HG03045 (cell line): ENCODE data around the gene DLG2.
"Not testable (repeated sequence)": the region's sequence is repeated elsewhere in the genome, so short reads cannot be mapped to it uniquely, and the experiment has no call there.

ENCODE experiments used
- ATAC-seq: cut with Tn5 transposase; IDR thresholded peaks from one replicate; pipeline ENCODE4 v1.9.1; 2021; ENCODE audit warnings: mild to moderate bottlenecking, moderate library complexity; ENCODE audit not compliant: unreplicated experiment

The DLG2 gene

DNA sequence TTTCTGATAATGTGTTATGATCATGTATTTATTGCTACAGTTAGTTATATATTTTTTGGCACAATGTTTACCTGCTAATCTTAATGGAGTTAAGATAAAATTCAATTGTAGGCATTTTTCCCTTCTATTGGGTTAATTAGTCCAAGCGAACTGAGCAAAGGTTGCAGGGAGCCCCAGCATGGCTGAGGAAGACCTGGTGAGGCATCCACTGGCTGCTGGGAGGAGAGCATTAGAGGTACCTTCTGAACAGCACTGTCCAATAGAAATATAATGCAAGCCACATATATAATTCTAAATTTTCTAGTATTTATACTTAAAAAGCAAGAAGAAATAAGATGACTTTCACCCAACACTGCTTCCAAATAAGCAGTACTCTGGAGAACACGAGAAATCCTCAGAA, 19.9 kb upstream of the DLG2 start:
- no peak for ATAC-seq

DNA sequence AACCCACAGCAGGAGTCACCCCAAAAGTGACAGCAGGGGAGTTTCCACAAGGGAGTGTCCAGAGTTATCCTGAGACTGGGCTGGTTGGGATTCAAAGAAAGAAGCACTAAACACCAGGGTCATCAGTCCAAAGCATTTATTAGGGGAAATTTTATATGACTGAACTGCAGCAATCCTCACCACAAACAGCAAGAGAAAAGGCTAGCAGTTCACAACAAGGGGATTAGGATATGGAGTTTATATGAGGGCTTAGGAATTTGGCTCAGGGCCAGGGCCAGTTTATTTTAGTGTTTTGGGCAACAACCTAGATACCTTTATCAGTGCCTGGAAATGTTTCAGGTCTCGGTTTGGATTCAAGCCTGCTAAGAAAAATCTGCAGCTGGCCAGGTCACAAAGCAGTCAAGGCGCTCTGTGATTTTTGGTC, 16.1 kb upstream of the DLG2 start:
- no peak for ATAC-seq

DNA sequence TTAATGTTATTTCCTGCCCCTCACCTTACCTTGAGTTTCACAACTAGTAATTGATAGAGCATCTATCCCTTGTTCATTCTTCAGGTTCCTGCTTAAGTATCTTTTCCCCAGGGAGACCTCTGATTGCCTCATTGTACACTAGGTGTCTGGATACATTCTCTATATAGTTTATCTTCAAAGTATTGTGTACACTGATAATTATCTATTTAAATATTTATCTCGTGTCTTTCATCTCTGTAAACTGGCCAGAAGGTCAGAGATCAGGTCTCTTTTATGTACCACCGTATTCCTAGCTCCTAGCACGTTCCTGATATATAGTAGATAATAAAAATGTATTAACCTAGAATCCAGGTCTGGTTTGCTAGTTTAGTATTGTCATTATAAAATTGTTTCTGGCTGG, 7.6 kb upstream of the DLG2 start:
- no peak for ATAC-seq

DNA sequence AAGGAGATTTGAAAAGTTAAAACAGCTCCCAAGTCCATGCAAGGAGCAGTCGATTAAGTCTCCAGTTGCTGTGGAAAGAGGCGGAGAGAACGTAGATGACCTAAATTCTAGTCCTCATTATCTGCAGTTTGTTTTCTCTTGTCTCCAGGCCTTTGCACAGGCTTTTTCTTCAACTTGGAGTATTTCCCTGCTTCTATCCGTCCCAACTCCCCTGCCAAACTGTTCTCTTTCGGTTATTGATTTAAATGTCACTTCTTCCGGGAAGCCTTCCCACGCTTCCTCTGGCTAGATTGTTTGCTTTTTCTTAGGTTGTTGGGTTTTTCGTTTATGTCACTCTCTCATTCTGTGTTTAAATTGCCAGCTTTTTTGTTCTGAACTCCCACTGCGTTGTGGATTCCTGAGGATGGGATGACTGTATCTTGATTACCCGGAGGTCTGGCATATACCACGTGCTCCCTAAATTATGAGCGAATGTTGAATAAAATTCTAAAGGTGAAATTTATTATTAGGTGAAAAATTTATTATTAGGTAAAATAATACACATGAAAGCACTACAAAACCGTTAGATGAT, 1.7 kb upstream of the DLG2 start:
- ATAC-seq, result peak; percentile 8

DNA sequence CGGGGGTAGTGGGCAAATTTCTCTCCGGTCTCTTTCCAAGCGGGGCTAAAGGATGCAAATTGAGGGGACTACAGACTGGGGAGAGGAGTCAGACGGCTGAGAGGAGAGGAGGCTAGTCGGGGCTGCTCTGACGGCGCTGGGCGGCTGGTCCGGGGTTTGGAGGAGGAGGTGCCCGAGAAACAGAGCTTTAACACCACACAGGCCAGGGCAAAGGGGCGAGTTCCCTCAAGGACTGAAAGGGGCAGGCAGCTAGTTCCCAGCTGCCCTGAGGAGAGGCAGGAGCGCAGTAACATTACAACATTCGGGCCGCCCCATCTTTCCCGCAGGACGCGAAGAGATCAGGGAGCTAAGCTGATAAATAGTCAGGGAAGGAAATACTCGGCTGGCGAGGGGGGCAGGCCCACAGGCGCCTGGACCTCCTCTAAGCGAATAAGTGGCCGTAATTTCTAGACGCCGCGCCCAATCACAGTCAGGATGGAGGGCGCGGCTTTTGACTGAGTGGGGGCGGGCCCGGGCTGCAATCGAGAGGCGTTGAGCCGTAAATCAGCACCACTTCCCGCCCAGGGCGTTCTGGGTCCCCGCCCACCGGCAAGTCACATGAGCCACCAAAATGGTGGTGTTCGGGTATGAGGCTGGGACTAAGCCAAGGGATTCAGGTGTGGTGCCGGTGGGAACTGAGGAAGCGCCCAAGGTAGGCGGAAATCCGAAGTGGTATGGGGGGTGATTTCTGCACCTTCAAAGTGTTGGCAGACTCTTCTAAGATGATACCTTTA, 1.0 kb upstream of the DLG2 start, which contains the start of gene TMEM126B:
Gene TMEM126B (plus strand): TSS at position 596 of the 773 bp plus-strand sequence. CDS start 15 bp downstream, at position 611.
- ATAC-seq, result peak; percentile 100

DNA sequence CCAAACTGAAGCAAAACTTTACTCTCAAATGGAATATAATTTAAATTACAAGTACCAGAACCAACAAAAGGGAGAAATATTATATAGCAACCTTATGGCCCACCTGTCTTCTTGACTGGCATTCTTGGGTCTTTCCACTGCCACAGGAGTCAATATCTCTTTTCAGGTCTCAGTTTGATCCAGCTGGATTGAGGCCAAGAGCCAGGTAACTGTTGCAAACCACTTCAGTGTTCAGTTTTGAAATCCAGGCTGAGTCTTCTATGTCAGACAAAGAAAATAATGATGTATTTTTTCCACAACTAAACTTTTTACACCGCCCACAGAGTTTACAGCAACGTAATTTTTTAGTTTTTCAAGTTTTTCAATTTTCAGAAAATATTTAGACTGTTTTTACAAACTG, 648 bp downstream of the DLG2 start:
- ATAC-seq, result no peak

DNA sequence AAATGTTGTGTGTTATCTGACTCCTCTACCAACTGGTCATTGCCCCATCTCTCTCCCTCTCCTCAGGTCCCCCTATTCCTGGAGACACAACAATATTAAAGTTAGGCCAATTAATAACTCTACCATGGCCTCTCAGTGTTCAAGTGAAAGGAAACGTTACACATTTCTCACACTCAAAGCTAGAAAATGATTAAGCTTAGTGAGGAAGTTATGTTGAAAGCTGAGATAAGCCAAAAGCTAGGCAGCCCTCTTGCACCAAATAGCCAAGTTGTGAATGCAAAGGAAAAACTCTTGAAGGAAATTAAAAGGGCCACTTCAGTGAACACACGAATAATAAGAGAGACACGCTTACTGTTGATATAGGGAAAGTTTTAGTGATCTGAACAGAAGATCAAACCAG, 6.9 kb downstream of the DLG2 start:
- no peak for ATAC-seq

DNA sequence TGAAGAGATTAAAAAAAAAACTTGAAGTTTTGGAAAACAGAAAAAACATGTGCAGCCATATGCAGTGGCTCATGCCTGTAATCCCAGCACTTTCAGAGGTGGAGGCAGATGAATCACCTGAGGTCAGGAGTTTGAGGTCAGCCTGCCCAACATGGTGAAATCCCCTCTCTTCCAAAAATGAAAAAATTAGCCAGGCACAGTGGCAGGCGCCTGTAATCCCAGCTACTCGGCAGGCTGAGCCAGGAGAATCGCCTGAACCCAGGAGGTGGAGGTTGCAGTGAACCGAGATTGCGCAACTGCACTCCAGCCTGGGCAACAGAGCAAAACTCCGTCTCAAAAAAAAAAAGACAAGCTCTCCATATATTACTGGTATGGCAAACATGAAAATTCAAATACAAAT, 7.6 kb downstream of the DLG2 start:
- ATAC-seq, result no peak

DNA sequence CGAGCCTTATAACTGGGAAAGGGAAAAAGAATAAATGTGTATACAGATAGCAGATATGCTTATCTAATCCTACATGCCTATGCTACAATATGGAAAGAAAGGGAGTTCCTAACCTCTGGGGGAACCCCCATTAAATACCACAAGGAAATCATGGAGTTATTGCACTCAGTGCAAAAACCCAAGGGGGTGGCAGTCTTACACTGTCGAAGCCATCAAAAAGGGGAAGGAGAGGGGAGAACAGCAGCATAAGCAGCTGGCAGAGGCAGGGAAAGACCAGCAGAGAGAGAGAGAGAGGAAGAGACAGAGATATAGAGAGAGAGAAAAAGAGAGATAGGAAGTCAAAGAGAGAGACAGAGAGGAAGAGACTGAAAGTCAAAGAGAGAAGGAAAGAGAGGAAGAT, 15.5 kb downstream of the DLG2 start:
- not testable (repeated sequence) for ATAC-seq

DNA sequence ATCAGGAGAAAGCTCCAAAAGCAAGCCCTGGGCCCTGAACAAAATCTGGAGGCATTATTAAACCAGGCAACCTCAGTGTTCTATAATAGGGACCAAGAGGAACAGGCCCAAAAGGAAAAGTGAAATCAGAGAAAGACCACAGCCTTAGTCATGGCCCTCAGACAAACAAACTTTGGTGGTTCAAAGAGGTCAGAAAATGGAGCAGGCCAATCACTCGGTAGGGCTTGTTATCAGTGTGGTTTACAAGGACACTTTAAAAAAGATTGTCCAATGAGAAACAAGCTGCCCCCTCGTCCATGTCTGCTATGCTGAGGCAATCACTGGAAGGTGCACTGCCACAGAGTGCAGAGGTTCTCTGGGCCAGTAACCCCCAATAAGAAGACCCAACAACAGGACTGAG, 17.9 kb downstream of the DLG2 start:
- not testable (repeated sequence) for ATAC-seq

DNA sequence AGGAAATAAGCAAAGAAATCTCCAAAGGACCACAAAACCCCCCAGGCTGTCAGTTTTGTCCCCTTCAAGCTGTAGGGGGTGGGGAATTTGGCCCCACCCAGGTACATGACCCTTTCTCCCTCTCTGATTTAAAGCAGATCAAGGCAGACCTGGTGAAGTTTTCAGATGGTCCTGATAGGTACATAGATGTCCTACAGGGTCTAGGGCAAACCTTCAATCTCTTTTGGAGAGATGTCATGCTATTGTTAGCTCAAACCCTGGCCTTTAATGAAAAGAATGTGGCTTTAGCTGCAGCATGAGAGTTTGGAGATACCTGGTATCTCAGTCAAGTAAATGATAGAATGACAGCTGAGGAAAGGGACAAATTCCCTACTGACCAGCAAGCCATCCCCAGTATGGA, 18.5 kb downstream of the DLG2 start:
- not testable (repeated sequence) for ATAC-seq

DNA sequence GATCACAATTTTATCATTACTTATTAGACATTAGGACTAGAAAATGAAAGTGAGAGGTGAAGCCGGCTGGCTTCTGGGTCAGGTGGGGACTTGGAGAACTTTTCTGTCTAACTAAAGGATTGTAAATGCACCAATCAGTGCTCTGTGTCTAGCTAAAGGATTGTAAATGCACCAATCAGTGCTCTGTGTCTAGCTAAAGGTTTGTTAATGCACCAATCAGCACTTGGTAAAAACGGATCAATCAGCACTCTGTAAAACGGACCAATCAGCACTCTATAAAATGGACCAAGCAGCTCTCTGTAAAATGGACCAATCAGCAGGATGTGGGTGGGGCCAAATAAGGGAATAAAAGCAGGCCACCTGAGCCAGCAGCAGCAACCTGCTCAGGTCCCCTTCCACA, 20.9 kb downstream of the DLG2 start:
- not testable (repeated sequence) for ATAC-seq

DNA sequence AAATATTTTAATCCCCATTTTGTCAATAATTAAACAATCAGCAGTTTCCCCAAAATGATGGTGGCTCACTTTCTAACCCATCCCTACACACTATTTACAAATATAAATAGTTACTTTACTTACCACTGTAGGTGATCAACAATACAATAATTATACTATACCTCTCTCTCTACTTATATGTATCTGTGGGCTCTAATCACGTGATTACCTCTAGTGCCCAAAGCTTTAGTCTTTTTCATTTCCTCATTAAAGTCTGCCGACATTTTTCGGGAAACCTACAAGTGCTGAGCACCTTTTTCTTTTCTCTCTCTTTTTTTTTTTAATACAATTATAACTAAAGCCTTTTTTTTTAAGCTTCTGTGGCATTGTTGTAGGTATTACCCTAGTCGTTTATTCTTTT, 23.9 kb downstream of the DLG2 start:
- no peak for ATAC-seq

DNA sequence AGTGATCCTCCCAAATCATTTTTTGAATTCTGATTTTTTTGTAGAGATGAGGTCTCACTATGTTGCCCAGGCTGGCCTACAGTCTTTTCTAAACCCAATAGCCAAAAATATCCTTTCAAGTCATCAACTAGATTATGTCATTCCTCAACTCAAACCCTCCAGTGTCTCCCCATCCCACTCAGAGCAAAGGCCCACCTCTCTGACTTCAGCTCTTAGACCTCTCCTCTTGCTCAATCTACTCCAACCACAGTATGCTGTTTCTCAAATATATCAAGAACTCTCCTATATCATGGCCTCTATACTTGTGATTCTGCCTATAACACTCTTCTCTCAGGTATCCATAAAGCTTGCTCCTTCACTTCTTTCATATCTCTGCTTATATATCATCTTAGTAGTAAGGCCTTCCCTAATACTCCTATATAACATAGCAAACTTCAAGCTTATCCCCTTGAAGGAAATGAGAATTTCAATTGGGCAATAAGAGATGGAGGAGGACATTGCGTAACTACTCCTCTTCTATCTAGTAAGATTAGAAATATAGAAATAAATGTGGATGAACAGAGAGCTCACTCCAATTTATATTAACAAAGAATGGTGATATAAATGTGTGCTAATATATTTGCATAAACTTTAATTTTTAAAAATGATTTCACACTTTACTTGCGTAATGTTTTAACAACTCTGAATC, 24.5 kb downstream of the DLG2 start:
- ATAC-seq, result no peak

DNA sequence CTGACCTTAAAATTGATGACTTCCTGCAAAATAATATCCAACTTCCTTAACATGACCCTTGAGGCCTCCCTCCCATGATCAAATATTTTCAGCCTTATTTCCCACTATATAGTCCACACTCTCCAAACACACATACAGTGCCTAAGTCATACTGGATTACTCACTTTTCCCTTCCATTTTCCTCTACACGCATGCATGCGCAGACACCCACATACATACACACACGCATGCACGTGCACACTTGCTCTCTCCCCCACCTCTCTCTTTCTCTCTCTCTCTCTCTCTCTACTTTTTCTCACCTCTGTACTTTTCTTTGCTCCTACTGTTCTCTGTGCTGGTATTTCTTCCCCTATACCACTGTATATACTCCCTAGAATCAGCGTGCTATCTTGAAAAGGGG, 28.1 kb downstream of the DLG2 start:
- ATAC-seq, result no peak

DNA sequence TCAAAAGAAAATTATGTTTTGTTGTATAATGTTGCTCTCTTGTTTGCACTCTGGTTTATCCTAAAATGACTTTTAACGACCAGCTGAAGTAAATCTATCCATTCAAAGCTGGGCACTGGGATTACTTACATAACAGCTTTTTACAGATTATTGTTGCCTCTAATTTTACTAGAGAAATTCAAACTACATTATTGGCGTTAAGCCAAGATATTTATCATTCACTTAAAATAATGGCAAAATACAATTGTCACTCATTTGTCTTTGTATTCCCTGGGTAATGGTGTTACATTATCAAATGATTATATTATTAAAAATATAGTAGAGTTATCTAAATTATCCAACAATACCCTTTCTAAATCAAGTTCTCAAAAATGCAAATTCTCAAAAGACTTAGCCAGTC, 30.3 kb downstream of the DLG2 start:
- ATAC-seq, result no peak

DNA sequence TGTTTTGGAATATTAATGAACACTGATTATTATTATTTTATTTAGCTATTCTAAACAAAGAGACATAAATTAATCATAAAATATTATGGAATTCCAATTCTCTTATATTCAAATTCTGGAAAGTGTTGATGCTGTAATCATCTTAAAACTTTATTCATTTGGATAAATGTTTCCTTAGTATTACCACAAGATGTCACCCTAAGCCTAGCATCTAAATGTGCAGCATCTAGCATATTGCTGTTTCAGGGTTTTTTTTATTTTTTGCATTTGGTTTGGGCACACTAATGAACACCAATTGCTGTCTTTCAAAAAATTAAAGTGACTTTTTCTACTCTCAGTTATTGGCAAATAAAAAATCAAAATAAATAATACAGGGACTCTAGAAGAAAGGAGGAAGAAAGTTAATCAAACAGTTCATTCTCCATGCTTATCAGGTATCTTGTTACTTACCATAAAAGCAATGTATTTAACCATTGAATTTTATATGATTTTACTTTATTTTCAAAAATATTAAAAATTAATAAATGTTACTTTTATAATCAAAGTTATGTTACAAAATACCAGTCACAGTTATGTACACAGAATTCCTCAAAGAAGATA, 31.8 kb downstream of the DLG2 start:
- no peak for ATAC-seq

DNA sequence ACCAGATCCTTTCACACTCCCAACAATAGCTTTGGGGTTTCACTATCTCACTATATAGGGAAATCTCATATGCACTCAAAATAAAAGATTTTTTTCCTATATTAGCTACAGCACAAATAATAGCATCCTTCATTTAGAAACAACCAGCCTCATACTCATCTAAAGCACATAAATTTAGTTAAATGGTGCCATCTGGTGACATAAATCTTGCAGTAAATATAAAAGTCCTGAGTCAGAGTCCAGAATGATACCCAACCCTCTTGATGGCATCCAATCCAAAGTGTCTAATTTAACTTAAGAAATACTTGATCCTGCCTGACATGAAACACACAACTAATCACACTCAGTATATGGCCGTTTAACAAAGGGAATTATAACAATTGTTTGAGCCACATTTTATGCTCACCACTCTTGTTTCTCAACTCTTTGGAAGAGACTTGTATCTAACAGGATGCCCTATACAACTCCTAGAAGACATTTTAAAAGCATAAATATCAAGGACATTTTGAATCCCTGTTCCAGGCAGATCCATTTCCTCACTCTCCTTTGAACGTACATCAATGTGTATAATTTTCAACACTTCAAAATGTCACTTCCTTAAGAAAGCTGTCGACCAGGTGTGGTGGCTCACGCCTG, 36.2 kb downstream of the DLG2 start:
- ATAC-seq, result no peak

DNA sequence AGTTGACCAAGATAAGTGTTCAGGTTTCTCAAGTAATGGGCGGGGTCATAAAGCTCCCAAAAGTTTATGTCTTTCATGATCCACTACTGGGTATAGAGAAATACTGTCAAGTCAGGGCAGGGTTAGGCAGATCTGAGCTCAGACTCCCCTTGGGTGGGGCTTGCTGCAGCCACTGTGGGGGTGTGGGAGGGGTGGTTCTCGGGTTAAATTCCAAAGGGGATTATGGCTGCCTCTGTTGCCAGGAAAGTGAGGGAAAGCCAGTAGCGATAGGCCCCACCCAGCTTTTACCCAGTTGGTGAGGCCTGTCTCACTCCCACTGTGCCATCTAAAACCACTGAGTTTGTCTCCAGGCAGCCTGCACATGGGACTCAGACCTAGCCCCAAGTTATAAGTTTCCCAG, 37.8 kb downstream of the DLG2 start:
- ATAC-seq, result no peak

DNA sequence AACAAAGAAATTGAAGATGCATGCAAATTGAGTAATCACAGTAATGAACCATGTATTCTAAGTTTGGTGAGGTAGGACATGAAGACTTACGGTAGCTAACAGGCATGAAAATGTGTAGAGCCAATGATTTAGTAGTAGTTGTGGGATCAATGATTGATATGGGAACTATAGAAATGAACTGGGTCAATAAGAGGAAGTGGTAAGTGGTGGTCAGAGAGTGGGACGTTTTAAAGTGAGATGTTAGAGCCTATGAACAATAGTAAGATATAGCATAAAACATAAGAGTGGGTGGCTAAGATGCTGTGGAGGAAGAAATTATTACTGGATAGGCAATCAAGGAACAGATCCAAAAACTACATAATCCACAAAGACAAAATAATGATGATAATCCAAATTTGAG, 45.0 kb downstream of the DLG2 start:
- ATAC-seq, result no peak

DNA sequence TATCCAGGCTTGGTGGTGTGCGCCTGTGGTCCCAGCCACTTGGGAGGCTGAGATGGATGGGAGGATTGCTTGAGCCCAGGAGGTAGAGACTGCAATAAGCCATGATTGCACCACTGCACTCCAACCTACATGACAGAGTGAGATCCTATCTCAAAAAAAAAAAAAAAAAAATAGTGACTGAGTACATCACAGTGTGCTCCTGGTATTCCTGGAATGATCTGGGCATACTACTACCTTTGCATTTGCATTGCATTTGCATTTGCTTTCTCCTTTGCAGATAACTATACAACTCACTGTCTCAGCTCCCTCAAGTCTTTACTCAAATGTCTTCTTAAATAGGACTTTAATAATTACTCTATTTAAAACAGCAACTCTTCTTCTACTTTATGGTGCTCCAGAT, 51.8 kb downstream of the DLG2 start:
- no peak for ATAC-seq
